Superior temporal gyrus (tissue), 1 donor: ENCODE results near the gene NBPF4.
A peak's percentile ranks its signal among the peaks of the same experiment; 100 is the strongest.
"Not testable (repeated sequence)": the region's sequence is repeated elsewhere in the genome, so short reads cannot be mapped to it uniquely, and the experiment has no call there.

Experiments used
- DNase-seq: peaks from one replicate; pipeline ENCODE4 v3.0.0-alpha.2; 2016; ENCODE audit errors: extremely low spot score

The NBPF4 gene

GRCh38 chr1:108209456-108210108 lies 34.3 kb downstream of the NBPF4 start:
- DNase-seq, result no peak

GRCh38 chr1:108208724-108209446 lies 35.0 kb downstream of the NBPF4 start:
- no peak for DNase-seq

GRCh38 chr1:108203582-108203981 lies 40.3 kb downstream of the NBPF4 start:
- not testable (repeated sequence) for DNase-seq

GRCh38 chr1:108201687-108202086 lies 42.2 kb downstream of the NBPF4 start:
- DNase-seq, result no peak

- peak; percentile 79 for DNase-seq
Observed at GRCh38 chr1:108200687-108201051, 43.2 kb downstream of the NBPF4 start.

GRCh38 chr1:108199781-108200686 lies 43.8 kb downstream of the NBPF4 start, which contains the start of gene SLC25A24:
Gene SLC25A24, minus strand, starts transcription at chr1:108200343. Its CDS starts 205 bp downstream, at chr1:108200138.
- DNase-seq, result peak; percentile 64

GRCh38 chr1:108199201-108199691 lies 44.6 kb downstream of the NBPF4 start:
- peak; percentile 29 for DNase-seq

- DNase-seq, result no peak
Observed at GRCh38 chr1:108194051-108194450, 49.8 kb downstream of the NBPF4 start.

GRCh38 chr1:108193333-108193732 lies 50.5 kb downstream of the NBPF4 start:
- no peak for DNase-seq

- DNase-seq, result no peak
Observed at GRCh38 chr1:108192581-108192980, 51.3 kb downstream of the NBPF4 start.

GRCh38 chr1:108190686-108191416 lies 53.0 kb downstream of the NBPF4 start:
- no peak for DNase-seq

- DNase-seq, result no peak
Observed at GRCh38 chr1:108190001-108190634, 53.8 kb downstream of the NBPF4 start.

- DNase-seq, result no peak
Observed at GRCh38 chr1:108188801-108189200, 55.1 kb downstream of the NBPF4 start.

- no peak for DNase-seq
Observed at GRCh38 chr1:108182959-108183700, 60.7 kb downstream of the NBPF4 start.

GRCh38 chr1:108179018-108179417 lies 64.9 kb downstream of the NBPF4 start:
- DNase-seq, result no peak
